ENCODE measurements around the gene DPP6.
"Not testable (repeated sequence)": the region's sequence is repeated elsewhere in the genome, so short reads cannot be mapped to it uniquely, and the experiment has no call there.

DPP6 gene

GRCh38 chr7:154148791-154149516 is 96.8 kb downstream of the DPP6 start:
- not testable (repeated sequence) for DNase-seq (ENCODE audit: low read depth)

- not testable (repeated sequence) for DNase-seq (ENCODE audit: low read depth)
These were observed 98.5 kb downstream of the DPP6 start for GRCh38 chr7:154150656-154151055.

GRCh38 chr7:154151306-154151705 is 99.1 kb downstream of the DPP6 start:
- not testable (repeated sequence) for DNase-seq (ENCODE audit: low read depth)

- not testable (repeated sequence) for DNase-seq (ENCODE audit: low read depth)
These were observed 103.7 kb downstream of the DPP6 start for GRCh38 chr7:154155928-154156327.

GRCh38 chr7:154162921-154163320 is 110.7 kb downstream of the DPP6 start:
- DNase-seq (ENCODE audit: low read depth) = not testable (repeated sequence)

- not testable (repeated sequence) for DNase-seq (ENCODE audit: low read depth)
These were observed 111.4 kb downstream of the DPP6 start for GRCh38 chr7:154163642-154164041.

- DNase-seq (ENCODE audit: low read depth) = no peak
These were observed 114.9 kb downstream of the DPP6 start for GRCh38 chr7:154167051-154167450.

GRCh38 chr7:154167807-154168206 is 115.6 kb downstream of the DPP6 start:
- no peak for DNase-seq (ENCODE audit: low read depth)

- DNase-seq (ENCODE audit: low read depth) = no peak
These were observed 119.2 kb downstream of the DPP6 start for GRCh38 chr7:154171422-154171821.

- DNase-seq (ENCODE audit: low read depth) = no peak
These were observed 120.0 kb downstream of the DPP6 start for GRCh38 chr7:154172236-154172635.

GRCh38 chr7:154177584-154177983 is 125.4 kb downstream of the DPP6 start:
- DNase-seq (ENCODE audit: low read depth) = no peak

GRCh38 chr7:154178895-154179294 is 126.7 kb downstream of the DPP6 start:
- no peak for DNase-seq (ENCODE audit: low read depth)

GRCh38 chr7:154183482-154183881 is 131.3 kb downstream of the DPP6 start:
- DNase-seq (ENCODE audit: low read depth) = no peak

- DNase-seq (ENCODE audit: low read depth) = no peak
These were observed 131.7 kb downstream of the DPP6 start for GRCh38 chr7:154183946-154184345.

- no peak for DNase-seq (ENCODE audit: low read depth)
These were observed 134.6 kb downstream of the DPP6 start for GRCh38 chr7:154186811-154187210.

GRCh38 chr7:154188330-154188729 is 136.1 kb downstream of the DPP6 start:
- no peak for DNase-seq (ENCODE audit: low read depth)

- DNase-seq (ENCODE audit: low read depth) = no peak
These were observed 143.1 kb downstream of the DPP6 start for GRCh38 chr7:154195266-154195665.

GRCh38 chr7:154198481-154198880 is 146.3 kb downstream of the DPP6 start:
- no peak for DNase-seq (ENCODE audit: low read depth)

GRCh38 chr7:154200241-154200640 is 148.0 kb downstream of the DPP6 start:
- no peak for DNase-seq (ENCODE audit: low read depth)

- no peak for DNase-seq (ENCODE audit: low read depth)
These were observed 149.8 kb downstream of the DPP6 start for GRCh38 chr7:154202002-154202401.

- DNase-seq (ENCODE audit: low read depth) = no peak
These were observed 151.8 kb downstream of the DPP6 start for GRCh38 chr7:154204046-154204445.

- DNase-seq (ENCODE audit: low read depth) = no peak
These were observed 160.7 kb downstream of the DPP6 start for GRCh38 chr7:154212861-154213260.

- no peak for DNase-seq (ENCODE audit: low read depth)
These were observed 165.6 kb downstream of the DPP6 start for GRCh38 chr7:154217688-154218340.

GRCh38 chr7:154231732-154232131 is 179.5 kb downstream of the DPP6 start:
- no peak for DNase-seq (ENCODE audit: low read depth)

Measured in EH (cell line).